ENCODE results near the gene PIEZO1. TPM values are rescaled to one million over a fixed set of nuclear protein-coding genes. Genes with fewer than 3 reads are reported as not detected.

The PIEZO1 gene
- total and polyA plus RNA-seq, 9 of the 15 experiments (the other 6 are each of a cell fraction or from before 2014, with no cell fraction given) = 3.6 to 432 (median 131) TPM

GRCh38 chr16:88688013-88688778 is 96.8 kb downstream of the PIEZO1 start (continued):
- TF ChIP-seq NONO (IDR thresholded peaks at IDR 0.05; ENCODE audit: low read depth in 2 of 2, low read length in 1 of 2) (no peak; a peak in 1 of 4 replicates), PBX2 (CRISPR knock-in tag; IDR thresholded peaks at IDR 0.05; ENCODE audit: low read depth) (no peak), PBX2 (tag; conservative IDR thresholded peaks at IDR 0.05; ENCODE audit: low read depth) (no peak), MAFK (IDR thresholded peaks at IDR 0.05; ENCODE audit: low read length) (no peak), PML (IDR thresholded peaks at IDR 0.05; ENCODE audit: low read length) (peak; percentile 86), TAF1 (IDR thresholded peaks at IDR 0.05; ENCODE audit: control insufficient read depth, extremely low read depth, insufficient read depth, low read length, severe bottlenecking) (no peak), EP400 (IDR thresholded peaks at IDR 0.05) (peak; percentile 75; the same call in 1 of the 2 replicates), BRCA1 (IDR thresholded peaks at IDR 0.05) (no peak), BRCA1 (CRISPR knock-in tag; IDR thresholded peaks at IDR 0.05) (no peak), HNRNPK (IDR thresholded peaks at IDR 0.05; ENCODE audit: low read depth, low read length, poor library complexity, severe bottlenecking) (no peak), IRF9 (tag; IDR thresholded peaks at IDR 0.05) (no peak), ZNF274 (IDR thresholded peaks at IDR 0.05; ENCODE audit: borderline replicate concordance, low read depth, low read length) (no peak), RBBP5 (IDR thresholded peaks at IDR 0.05; ENCODE audit: borderline replicate concordance, insufficient read depth, low read length, poor library complexity, severe bottlenecking) (peak; percentile 60), MLX (CRISPR knock-in tag; conservative IDR thresholded peaks at IDR 0.05) (0 out of 4 replicates have a peak, but pooled peaks of 1 of the 2 experiments have one; percentile 37), SRF (CRISPR knock-in tag; IDR thresholded peaks at IDR 0.05) (0 out of 4 replicates have a peak, but pooled peaks of 1 of the 2 experiments have one; percentile 34), ZNF764 (CRISPR knock-in tag; IDR thresholded peaks at IDR 0.05; ENCODE audit: low read depth) (no peak), ZFP36 (IDR thresholded peaks at IDR 0.05; ENCODE audit: low read depth, low read length, partially characterized antibody) (no peak), RFX7 (CRISPR knock-in tag; IDR thresholded peaks at IDR 0.05) (no peak), ZNF449 (CRISPR knock-in tag; IDR thresholded peaks at IDR 0.05) (no peak), ZNF436 (CRISPR knock-in tag; IDR thresholded peaks at IDR 0.05) (no peak)
